A673 (cell line): ENCODE data around the gene GALNT6. TPM values are rescaled to one million over a fixed set of nuclear protein-coding genes. Genes with fewer than 3 reads are reported as not detected.

ENCODE experiments used
- BruUV-seq: library from RNA; stranded (reverse); fragments of 400-500 nt; replicated peaks from 2 replicates; lab custom pipeline; 2021; lab: Mats Ljungman, UMichigan
- CTCF ChIA-PET: fragments of 300-600 bp; sonication (Branson Sonifier 250); formaldehyde crosslinking; loops from one replicate; lab custom pipeline; 2022; ENCODE audit warnings: antibody characterized with exemption; lab: Charles Lee
- POLR2A ChIA-PET: fragments of 300-600 bp; sonication (Branson Sonifier 250); formaldehyde crosslinking; loops from one replicate; lab custom pipeline; 2022; ENCODE audit warnings: antibody characterized with exemption; ENCODE audit not compliant: low non-redundant PET; lab: Charles Lee
- DNase-seq: peaks from one replicate; pipeline ENCODE4 v3.0.0-alpha.2; 2015; ENCODE audit warnings: low spot score
- H3K27ac ChIP-seq: fragments of 200-600 bp; sonication (generic); 2 replicates; pipeline ENCODE4 v1.5.1; 2016; ENCODE audit warnings: mixed run types, low read depth, mild to moderate bottlenecking, mixed read lengths, antibody characterized with exemption, low read length; ENCODE audit not compliant: poor library complexity, severe bottlenecking
- H3K27me3 ChIP-seq: fragments of 200-600 bp; sonication (generic); replicated peaks from 2 replicates; pipeline ENCODE4 v1.6.1; 2017; ENCODE audit warnings: mixed run types, low read depth, mild to moderate bottlenecking, mixed read lengths, antibody characterized with exemption, low read length; ENCODE audit not compliant: insufficient read depth, poor library complexity
- H3K36me3 ChIP-seq: fragments of 200-600 bp; sonication (generic); 2 replicates; pipeline ENCODE4 v1.6.1; 2016; ENCODE audit warnings: mixed run types, mild to moderate bottlenecking, mixed read lengths, antibody characterized with exemption, low read length; ENCODE audit not compliant: insufficient read depth, poor library complexity, severe bottlenecking
- H3K4me1 ChIP-seq: fragments of 200-600 bp; sonication (generic); 2 replicates; pipeline ENCODE4 v1.6.1; 2017; ENCODE audit warnings: mixed run types, mild to moderate bottlenecking, mixed read lengths, antibody characterized with exemption, low read length; ENCODE audit not compliant: insufficient read depth, poor library complexity, severe bottlenecking
- H3K4me3 ChIP-seq: fragments of 200-600 bp; sonication (generic); 2 replicates; pipeline ENCODE4 v1.5.1; 2016; ENCODE audit warnings: low read depth, mixed run types, mild to moderate bottlenecking, mixed read lengths, low read length; ENCODE audit not compliant: poor library complexity, severe bottlenecking
- H3K9me3 ChIP-seq: fragments of 200-600 bp; sonication (generic); 2 replicates; pipeline ENCODE4 v1.6.1; 2016; ENCODE audit warnings: mixed run types, low read depth, mild to moderate bottlenecking, mixed read lengths, antibody characterized with exemption, low read length; ENCODE audit not compliant: poor library complexity, severe bottlenecking
- CTCF ChIP-seq: fragments of 300-800, 200-600 bp; sonication (generic); conservative IDR thresholded peaks from 2 replicates; pipeline ENCODE4 v1.5.1; 2017; ENCODE audit warnings: low read depth, mild to moderate bottlenecking, antibody characterized with exemption, low read length, moderate library complexity, mixed read lengths
- EZH2 ChIP-seq: fragments of 200-600 bp; sonication (generic); IDR thresholded peaks from 2 replicates; pipeline ENCODE4 v1.6.1; 2017; ENCODE audit warnings: borderline replicate concordance, low read depth, mild to moderate bottlenecking, mixed read lengths, antibody characterized with exemption, low read length; ENCODE audit not compliant: poor library complexity, severe bottlenecking
- intact Hi-C: fragments of 100-400 bp; cut with micrococcal nuclease; formaldehyde crosslinking; loops from one replicate; pipeline ENCODE4 v1.10.0; 2022; ENCODE audit not compliant: unreplicated experiment
- total RNA-seq: library from RNA; stranded (reverse); gene quantifications from 2 replicates; pipeline ENCODE4 v1.2.3, GENCODE V29; 2021

GALNT6 gene
- total RNA-seq, 1 experiment from 2014 or later = 0.26 TPM

GRCh38 chr12:51349026-51349425 is 42.2 kb downstream of the GALNT6 start:
- ChIA-PET CTCF (interaction anchor here (0.6 kb wide), 1 partner anchor 496 kb away, joined by 6 read pairs; no protein-coding TSS in a partner anchor), POLR2A (no interaction called here)
- Histone ChIP-seq H3K4me1 (no peaks in the 10 kb centered on the region), H3K4me3 (no peak overlapping the region), H3K27ac (no peak overlapping the region), H3K36me3 (no peaks in the 10 kb centered on the region), H3K27me3 (no peaks in the 10 kb centered on the region), H3K9me3 (no peaks in the 10 kb centered on the region)
- TF ChIP-seq EZH2 (no peak), CTCF (no peak)
- intact Hi-C loops = loop anchor here (10.0 kb wide), 1 partner anchor 304 kb away; the partner anchor contains the start of gene LETMD1
- BruUV-seq = no TSS peak
- no peak for DNase-seq

GRCh38 chr12:51348116-51348515 is 43.1 kb downstream of the GALNT6 start:
- Histone ChIP-seq H3K36me3 (no peaks in the 10 kb centered on the region), H3K4me3 (no peak overlapping the region), H3K27me3 (no peaks in the 10 kb centered on the region), H3K4me1 (no peaks in the 10 kb centered on the region), H3K27ac (no peak overlapping the region), H3K9me3 (no peaks in the 10 kb centered on the region)
- intact Hi-C loops = loop anchor here (10.0 kb wide), 1 partner anchor 303 kb away; the partner anchor contains the start of gene LETMD1
- ChIA-PET CTCF (no interaction called here), POLR2A (no interaction called here)
- BruUV-seq = no TSS peak
- TF ChIP-seq CTCF (no peak), EZH2 (no peak)
- DNase-seq = no peak

GRCh38 chr12:51346581-51346980 is 44.6 kb downstream of the GALNT6 start, which contains the start of gene CELA1:
Gene CELA1, minus strand, starts transcription at chr12:51346679. Its CDS starts 41 bp downstream, at chr12:51346638.
- DNase-seq = no peak
- Histone ChIP-seq H3K9me3 (no peaks in the 10 kb centered on the region), H3K4me1 (no peaks in the 10 kb centered on the region), H3K27me3 (no peaks in the 10 kb centered on the region), H3K4me3 (no peak within 1 kb of the TSS), H3K27ac (no peak within 1 kb of the TSS), H3K36me3 (no peaks in the 10 kb centered on the region)
- intact Hi-C loops = loop anchor here (10.0 kb wide), 1 partner anchor 302 kb away; the partner anchor contains the start of gene LETMD1
- TF ChIP-seq CTCF (no peak), EZH2 (no peak)
- ChIA-PET POLR2A (no interaction called here), CTCF (no interaction called here)
- no TSS peak for BruUV-seq
